HepG2 (cell line): Measurements from ENCODE around the gene MTHFD2. TPM values are rescaled to one million over a fixed set of nuclear protein-coding genes. Genes with fewer than 3 reads are reported as not detected.
A peak's percentile ranks its signal among the peaks of the same experiment; 100 is the strongest.
"Not testable (repeated sequence)": the region's sequence is repeated elsewhere in the genome, so short reads cannot be mapped to it uniquely, and the experiment has no call there.

Experiments used
- ATAC-seq: fragments of 200-7000 bp; cut with Tn5 transposase; 3 replicates; pipeline ENCODE4 v1.9.1; 2020; ENCODE audit warnings: mild to moderate bottlenecking, moderate library complexity
- BruUV-seq: library from RNA; stranded (reverse); fragments of 400-500 nt; replicated peaks from 2 replicates; lab custom pipeline; 2021; lab: Mats Ljungman, UMichigan
- CTCF ChIA-PET: fragments of 300-600 bp; formaldehyde crosslinking; extraction: SDS; loops from one replicate; lab custom pipeline; 2021; ENCODE audit warnings: low total read pairs, inconsistent platforms, low intra/inter-chr PET ratio; lab: Yijun Ruan, JAX
- POLR2A ChIA-PET: fragments of 350-600 bp; sonication (Branson Sonifier 250); formaldehyde crosslinking; loops from one replicate; lab custom pipeline; 2020; ENCODE audit warnings: antibody characterized with exemption, inconsistent platforms; lab: Yijun Ruan, JAX
- DNase-seq: peaks from one replicate; pipeline ENCODE4 v3.0.0-alpha.2; 2015; ENCODE audit warnings: low spot score
- FAIRE-seq: peaks from 3 replicates; lab custom pipeline; 2011; peaks lifted over from hg19 to GRCh38; lab: Jason Lieb, UNC
- H2AFZ ChIP-seq: one replicate; pipeline ENCODE4 v1.6.1; 2011; ENCODE audit warnings: low read length, inconsistent platforms
- H3K27ac ChIP-seq: fragments of 300-600 bp; 3 replicates; pipeline ENCODE4 v1.8.0; 2011; ENCODE audit warnings: mixed run types, mild to moderate bottlenecking, mixed read lengths, low read length, inconsistent platforms; ENCODE audit not compliant: insufficient read depth; ENCODE audit errors: extremely low read length
- H3K27me3 ChIP-seq, 2 experiments: fragments of 200-600 bp in 1 of 2; 2 replicates in 1 of 2; 3 replicates in 1 of 2; pipeline versions ENCODE4 v1.6.0 to v1.8.0; 2011; ENCODE audit warnings: low read length in 2 of 2, mild to moderate bottlenecking in 2 of 2, moderate library complexity in 2 of 2, inconsistent platforms in 1 of 2; ENCODE audit not compliant: insufficient read depth in 2 of 2, control insufficient read depth in 1 of 2
- H3K36me3 ChIP-seq, 2 experiments: fragments of 200-600 bp in 1 of 2; replicated peaks in 1 of 2; 2 replicates in 1 of 2; 3 replicates in 1 of 2; pipeline versions ENCODE4 v1.5.1 to v1.8.0; 2011; ENCODE audit warnings: low read length in 2 of 2, inconsistent platforms in 1 of 2; ENCODE audit not compliant: insufficient read depth in 2 of 2, control insufficient read depth in 1 of 2
- H3K4me1 ChIP-seq: 2 replicates; pipeline ENCODE4 v1.5.1; 2012; ENCODE audit warnings: low read length, inconsistent platforms; ENCODE audit not compliant: insufficient read depth
- H3K4me2 ChIP-seq: 2 replicates; pipeline ENCODE4 v1.6.0; 2011; ENCODE audit warnings: low read depth, low read length, inconsistent platforms
- H3K4me3 ChIP-seq, 3 experiments: fragments of 200-600 bp in 1 of 3; sonication (generic), shearing (Covaris generic) in 1 of 3; replicated peaks in 1 of 3; 2 replicates each; pipeline ENCODE4 v1.5.1; 2011 to 2016; ENCODE audit warnings: low read length in 3 of 3, inconsistent platforms in 2 of 3, low read depth in 2 of 3, mild to moderate bottlenecking in 2 of 3, control low read depth in 1 of 3, mixed read lengths in 1 of 3; ENCODE audit not compliant: insufficient read depth in 1 of 3
- H3K79me2 ChIP-seq: one replicate; pipeline ENCODE4 v1.6.1; 2011; ENCODE audit warnings: low read length, inconsistent platforms; ENCODE audit not compliant: insufficient read depth
- H3K9ac ChIP-seq: 2 replicates; pipeline ENCODE4 v1.6.0; 2011; ENCODE audit warnings: mild to moderate bottlenecking, low read depth, low read length, inconsistent platforms; ENCODE audit not compliant: insufficient read depth
- H3K9me3 ChIP-seq: 2 replicates; pipeline ENCODE4 v1.5.1; 2012; ENCODE audit warnings: mild to moderate bottlenecking, low read length
- H4K20me1 ChIP-seq: 2 replicates; pipeline ENCODE4 v1.6.0; 2011; ENCODE audit warnings: inconsistent platforms, mild to moderate bottlenecking, low read length, moderate library complexity; ENCODE audit not compliant: insufficient read depth
- ATF7-NPFF ChIP-seq: sonication (generic); formaldehyde crosslinking; IDR thresholded peaks from 2 replicates; pipeline ENCODE4 v1.8.1; 2023; ENCODE audit warnings: mild to moderate bottlenecking, low read depth, missing genetic modification reagents, moderate library complexity
- PAF1 ChIP-seq: IDR thresholded peaks from 2 replicates; pipeline ENCODE4 v1.6.1; 2016; ENCODE audit warnings: missing genetic modification reagents, missing compliant biosample characterization
- RBM22 ChIP-seq: fragments of 200-400 bp; formaldehyde crosslinking; optimal IDR thresholded peaks from 2 replicates; pipeline ENCODE3; 2017; ENCODE audit warnings: mild to moderate bottlenecking, low read length, moderate library complexity
- ZNF775 ChIP-seq: sonication (generic); formaldehyde crosslinking; IDR thresholded peaks from 2 replicates; pipeline ENCODE4 v1.4.0; 2020; ENCODE audit warnings: missing genetic modification reagents, mild to moderate bottlenecking, moderate library complexity, borderline replicate concordance
- WGBS: methylation state at CpG from one replicate; pipeline ENCODE4 v1.1.6; 2017; ENCODE audit warnings: low lambda C conversion rate; 5-methylcytosine and 5-hydroxymethylcytosine counted together
- in situ Hi-C: cut with HindIII; loops from 2 replicates; pipeline ENCODE4 v1.10.0; 2017; ENCODE audit warnings: low pct_unique_long_range_greater_than_20kb; ENCODE audit not compliant: extremely low pct_ligation_motif_present
- intact Hi-C: fragments of 100-400 bp; cut with micrococcal nuclease; formaldehyde crosslinking; loops from one replicate; pipeline ENCODE4 v1.10.0; 2022; ENCODE audit not compliant: unreplicated experiment
- polyA plus RNA-seq, 8 experiments: library from polyadenylated mRNA; depleted of rRNA in 3 of 8; stranded (reverse) in 7 of 8; unstranded in 1 of 8; fragments of >200 nt; fragmentation: Illumina TruSeq in 4 of 8; extraction: Trizol in 4 of 8; gene quantifications; 2 replicates each; pipeline versions ENCODE4 v1.2.1 to v1.2.3, GENCODE V29; 2011 to 2016; ENCODE audit warnings: low read depth in 4 of 8, missing spikeins in 1 of 8, mixed read lengths in 1 of 8; ENCODE audit not compliant: insufficient read depth in 1 of 8
- total RNA-seq, 5 experiments: library from RNA; depleted of rRNA; stranded (reverse); fragments of >200 nt; fragmentation: Illumina TruSeq; extraction: Trizol; gene quantifications; 2 replicates each; pipeline ENCODE4 v1.2.3, GENCODE V29; 2016; ENCODE audit warnings: low read depth in 1 of 5

Gene MTHFD2
- total and polyA plus RNA-seq, 2 of the 13 experiments (the other 11 are each of a cell fraction or from before 2014, with no cell fraction given): 188 to 269 TPM

GRCh38 chr2:74212702-74213410, 14.4 kb downstream of the MTHFD2 start:
- Histone ChIP-seq H2AFZ (no peak overlapping the region), H3K27me3 (no peaks in the 10 kb centered on the region), H3K9me3 (no peaks in the 10 kb centered on the region), H3K79me2 (peaks cover 10% of the 10 kb centered on the region), H3K4me2 (no peak overlapping the region), H3K4me3 (no peak overlapping the region), H3K27ac (no peak overlapping the region), H3K9ac (no peak overlapping the region), H4K20me1 (0 out of 2 replicates have a peak, but pooled peaks cover 6% of the 10 kb centered on the region), H3K4me1 (no peaks in the 10 kb centered on the region), H3K36me3 (peaks cover 15 to 71% of the 10 kb centered on the region in 2 experiments)
- FAIRE-seq (no peak), DNase-seq (no peak), ATAC-seq (no peak)
- intact Hi-C loops (no loop called here), in situ Hi-C loops (no loop called here)
- no TSS peak for BruUV-seq
- ChIA-PET POLR2A (interaction anchor here (3.2 kb wide), 1 partner anchor 14 kb away, joined by 8 read pairs; no protein-coding TSS in a partner anchor), CTCF (no interaction called here)
- whole genome bisulfite sequencing: 73% methylated on average over 3 of the region's 3 CpGs
- TF ChIP-seq ATF7-NPFF (CRISPR knock-in tag) (no peak), ZNF775 (CRISPR knock-in tag) (no peak)

GRCh38 chr2:74215771-74216170, 17.4 kb downstream of the MTHFD2 start:
- POLR2A ChIA-PET: interaction anchor here (0.7 to 3.2 kb wide), 4 partner anchors 11 to 37 kb away, joined by 3 to 16 read pairs (median 8); partner anchors contain the start of genes MOB1A and MTHFD2
- WGBS: 87% methylated on average over 6 of the region's 6 CpGs
- CTCF ChIA-PET, in situ Hi-C loops, H3K27ac ChIP-seq, H3K9ac ChIP-seq, FAIRE-seq, H2AFZ ChIP-seq, H3K79me2 ChIP-seq, ATAC-seq, H3K27me3 ChIP-seq, H4K20me1 ChIP-seq, H3K9me3 ChIP-seq, H3K4me2 ChIP-seq, intact Hi-C loops, BruUV-seq, DNase-seq, H3K4me3 ChIP-seq: not testable (repeated sequence)
- Histone ChIP-seq H3K4me1 (peaks cover 16% of the 10 kb centered on the region), H3K36me3 (peaks cover 8 to 51% of the 10 kb centered on the region in 2 experiments; a peak in 4 of 5 replicates)
- TF ChIP-seq RBM22 (peak; percentile 86), PAF1 (CRISPR knock-in tag) (0 out of 2 replicates have a peak, but pooled peaks have one; percentile 82)
